GM19035 (cell line): Measurements from ENCODE around the gene SLC46A3.
"Not testable (repeated sequence)": the region's sequence is repeated elsewhere in the genome, so short reads cannot be mapped to it uniquely, and the experiment has no call there.

Experiments used
- ATAC-seq: cut with Tn5 transposase; IDR thresholded peaks from one replicate; pipeline ENCODE4 v1.9.1; 2021; ENCODE audit not compliant: unreplicated experiment

Gene SLC46A3

DNA sequence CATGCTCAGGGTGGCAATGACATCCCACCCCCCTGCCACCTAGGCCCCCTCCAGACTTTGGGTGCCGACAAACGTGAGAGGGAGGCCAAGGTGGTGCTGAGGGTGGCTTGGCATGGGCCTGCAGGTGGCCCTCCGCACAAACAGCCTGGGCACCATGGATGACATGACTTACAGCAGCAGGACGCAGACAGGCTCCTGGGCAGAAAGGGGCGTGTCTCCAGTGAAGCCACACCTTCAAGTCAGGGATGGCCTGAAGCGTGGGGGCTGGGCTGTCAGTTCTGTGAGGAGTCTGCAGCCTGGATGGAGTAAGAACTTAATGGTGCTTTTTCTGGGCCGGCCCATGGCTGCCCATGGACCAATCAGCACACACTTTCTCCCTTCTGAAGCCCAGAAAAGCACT is 34.5 kb downstream of the SLC46A3 start:
- no peak for ATAC-seq

GRCh38 chr13:28683169-28683568 is 35.6 kb downstream of the SLC46A3 start:
- ATAC-seq = not testable (repeated sequence)

DNA sequence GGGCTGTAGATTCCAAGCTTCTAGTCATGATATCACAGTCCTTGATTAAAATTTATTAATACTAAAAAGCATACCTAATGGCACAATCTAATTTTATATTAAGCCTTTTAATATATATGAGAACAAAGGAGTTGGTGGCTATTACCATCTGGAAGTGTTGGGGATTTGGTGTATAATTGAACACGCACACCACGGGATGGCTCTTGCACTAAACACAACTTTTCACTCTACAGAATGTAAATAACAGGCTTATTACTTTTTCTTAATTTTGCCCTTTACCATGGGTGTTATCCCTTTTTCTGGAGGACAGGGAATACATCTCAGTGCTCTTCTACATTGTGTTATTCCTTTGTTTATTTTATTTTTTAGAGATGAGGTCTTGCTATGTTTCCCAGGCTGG is 38.2 kb downstream of the SLC46A3 start:
- no peak for ATAC-seq

DNA sequence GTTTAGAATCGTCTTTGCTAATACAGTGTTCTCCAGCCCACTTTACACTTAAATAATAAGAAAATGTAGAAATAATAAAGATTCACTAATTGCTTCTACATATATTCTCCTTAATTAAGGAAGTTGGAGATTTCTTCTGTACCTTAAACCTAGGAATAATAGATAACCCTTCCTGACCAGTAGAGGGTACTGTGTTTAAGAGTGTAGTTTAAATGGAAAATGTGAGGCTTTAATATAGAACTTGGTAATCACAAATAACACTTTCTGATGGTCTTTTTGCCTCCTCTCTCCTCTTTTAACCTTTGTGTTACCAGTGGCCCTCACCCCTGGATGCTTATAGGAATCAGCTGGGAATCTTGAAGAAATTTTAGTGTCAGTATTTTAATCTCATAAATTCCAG is 39.1 kb downstream of the SLC46A3 start:
- ATAC-seq = no peak

DNA sequence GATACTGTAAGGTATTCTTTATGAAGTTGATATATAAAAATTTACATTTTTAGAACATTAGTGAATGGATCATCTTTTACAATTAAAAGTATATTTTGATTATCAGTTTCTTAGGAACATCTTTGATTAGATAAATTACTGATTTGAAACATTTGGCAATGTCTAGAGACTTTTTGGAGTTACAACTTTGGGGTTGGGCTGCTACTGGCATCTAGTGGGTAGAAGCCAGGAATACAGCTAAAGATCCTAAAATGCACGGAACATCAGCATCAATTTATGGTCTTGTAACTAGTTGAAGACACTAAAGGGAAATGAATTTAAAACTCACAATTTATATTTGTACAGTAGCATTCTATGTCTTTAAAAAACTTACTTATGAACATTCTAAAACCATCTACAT is 40.0 kb downstream of the SLC46A3 start:
- ATAC-seq = no peak

- ATAC-seq = no peak
Measured at GRCh38 chr13:28671126-28671792, 47.5 kb downstream of the SLC46A3 start.

- ATAC-seq = no peak
Measured at GRCh38 chr13:28666897-28667488, 51.8 kb downstream of the SLC46A3 start.

- peak; percentile 36 for ATAC-seq
Measured at GRCh38 chr13:28659621-28659970, 59.2 kb downstream of the SLC46A3 start.

DNA sequence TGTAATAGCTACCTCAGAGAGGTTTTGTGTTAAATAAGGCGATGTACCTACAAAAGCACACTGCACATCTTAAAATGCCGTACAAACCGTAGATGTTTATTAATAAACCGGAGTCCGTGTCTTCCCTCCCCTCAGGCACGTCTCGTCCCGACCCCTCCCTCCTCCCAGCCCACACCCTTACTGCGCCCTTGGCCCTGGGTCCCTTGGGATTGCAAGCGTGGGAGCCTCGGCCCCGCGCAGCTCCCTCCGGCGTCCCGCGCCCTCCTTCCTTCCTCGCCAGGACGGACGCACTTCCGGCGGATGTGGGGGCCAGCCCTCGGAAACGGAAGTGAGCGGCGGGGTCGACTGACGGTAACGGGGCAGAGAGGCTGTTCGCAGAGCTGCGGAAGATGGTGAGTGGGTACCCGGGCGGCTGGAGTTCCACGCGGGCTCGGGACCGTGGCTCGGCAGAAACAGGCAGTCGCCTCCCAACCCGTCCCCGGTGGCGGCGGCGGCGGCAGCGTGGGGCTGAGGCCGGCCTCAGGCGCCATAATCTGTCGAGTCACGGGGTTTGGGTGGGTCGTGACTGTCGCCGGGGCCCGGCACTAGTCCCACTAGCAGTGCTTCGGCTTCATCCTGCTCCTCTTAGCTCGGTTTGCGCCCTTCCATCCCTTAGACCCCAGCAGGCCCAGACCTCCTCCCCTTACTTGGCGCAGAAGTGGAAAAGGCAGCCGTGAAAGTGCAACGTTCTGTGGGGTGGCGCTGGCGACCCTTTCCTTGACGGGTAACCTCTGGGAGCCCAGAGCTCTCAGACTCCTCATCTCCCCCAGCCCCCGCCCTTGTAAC is 59.8 kb downstream of the SLC46A3 start, which contains the start of gene POMP:
Gene POMP, plus strand, starts transcription at position 335 of the 825 bp plus-strand sequence. Its CDS starts 55 bp downstream, at position 390.
- peak; percentile 87 for ATAC-seq

GRCh38 chr13:28658539-28658795 is 60.3 kb downstream of the SLC46A3 start:
- peak; percentile 15 for ATAC-seq

DNA sequence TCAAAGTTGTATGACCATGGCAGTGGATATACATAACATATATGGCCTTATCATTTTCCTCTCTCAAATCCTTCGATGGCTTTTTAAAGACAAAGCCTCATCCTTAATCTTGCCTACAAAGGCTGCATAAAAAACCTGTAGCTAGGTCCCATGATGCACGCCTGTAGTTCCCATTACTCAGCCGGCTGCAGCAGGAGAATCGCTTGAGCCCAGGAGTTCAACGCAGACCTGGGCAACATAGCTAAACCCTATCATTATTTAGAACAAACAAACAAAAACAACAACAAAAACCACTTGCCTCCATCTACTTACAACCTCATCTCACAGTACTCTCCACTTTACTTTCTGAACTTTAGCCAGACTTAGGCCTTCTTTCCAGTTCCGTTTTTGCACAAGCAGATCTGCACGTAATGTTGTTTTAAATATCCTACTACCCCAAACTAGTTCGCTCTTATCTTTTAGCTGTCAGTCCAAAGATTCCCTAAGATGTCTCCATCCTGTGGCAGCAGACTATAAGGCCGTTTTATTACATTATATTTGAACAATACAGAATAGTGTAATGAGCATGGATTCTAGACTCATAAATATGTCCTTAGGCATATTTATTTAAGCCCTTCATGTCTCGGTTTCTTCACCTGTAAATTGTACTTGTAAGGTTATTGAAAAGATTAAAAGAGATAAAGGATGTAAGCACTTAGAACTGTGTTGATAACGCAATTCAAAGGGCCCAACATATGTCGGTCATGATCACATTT is 60.8 kb downstream of the SLC46A3 start:
- no peak for ATAC-seq

DNA sequence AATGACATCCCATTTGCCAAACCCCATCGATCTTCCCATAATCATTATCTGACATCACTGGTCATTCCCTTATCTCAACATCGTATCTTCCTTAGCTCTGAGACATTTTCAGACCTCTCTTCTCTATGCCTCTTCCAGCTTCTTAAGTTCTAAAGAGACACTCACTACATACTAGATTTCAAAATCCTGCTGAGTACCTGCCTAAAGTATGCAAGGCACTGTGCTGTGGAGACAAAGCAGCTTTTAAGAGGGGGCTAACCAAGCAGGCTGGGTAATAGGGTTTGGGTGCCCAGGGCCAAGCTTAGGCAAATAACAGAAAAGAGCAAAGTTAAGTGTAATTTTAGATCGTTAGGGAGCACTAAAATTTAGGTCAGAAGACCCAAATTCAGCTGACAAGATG is 63.2 kb downstream of the SLC46A3 start:
- no peak for ATAC-seq

- ATAC-seq = no peak
Measured at GRCh38 chr13:28654276-28654675, 64.5 kb downstream of the SLC46A3 start.

GRCh38 chr13:28653111-28653510 is 65.7 kb downstream of the SLC46A3 start:
- no peak for ATAC-seq

DNA sequence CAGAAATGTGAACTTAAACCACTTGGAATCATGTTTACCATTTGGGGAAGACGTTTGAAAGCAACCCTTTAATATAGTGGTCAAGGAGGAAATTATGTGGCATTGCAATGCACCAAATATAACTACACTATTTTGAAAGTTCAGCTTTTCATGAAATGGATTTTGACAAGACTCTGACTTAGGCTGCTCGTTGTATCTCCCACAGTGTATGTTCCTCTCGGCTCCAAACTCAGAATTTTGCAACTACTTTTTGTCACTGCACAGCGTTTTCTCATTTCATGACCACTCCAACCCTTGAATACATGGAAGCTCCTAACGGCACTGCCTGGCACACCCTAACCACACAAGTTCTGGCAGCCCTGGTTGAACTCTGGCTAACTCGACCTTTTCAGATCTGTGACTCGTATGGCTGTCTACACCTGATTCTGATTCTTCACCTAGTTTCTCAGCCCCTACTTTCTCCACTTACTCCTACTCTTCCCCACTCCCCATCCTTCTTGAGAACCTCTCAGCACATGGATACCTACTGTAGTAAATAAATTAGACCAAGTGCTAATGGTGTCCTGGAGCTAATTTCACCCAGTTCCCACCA is 66.9 kb downstream of the SLC46A3 start:
- ATAC-seq = no peak

DNA sequence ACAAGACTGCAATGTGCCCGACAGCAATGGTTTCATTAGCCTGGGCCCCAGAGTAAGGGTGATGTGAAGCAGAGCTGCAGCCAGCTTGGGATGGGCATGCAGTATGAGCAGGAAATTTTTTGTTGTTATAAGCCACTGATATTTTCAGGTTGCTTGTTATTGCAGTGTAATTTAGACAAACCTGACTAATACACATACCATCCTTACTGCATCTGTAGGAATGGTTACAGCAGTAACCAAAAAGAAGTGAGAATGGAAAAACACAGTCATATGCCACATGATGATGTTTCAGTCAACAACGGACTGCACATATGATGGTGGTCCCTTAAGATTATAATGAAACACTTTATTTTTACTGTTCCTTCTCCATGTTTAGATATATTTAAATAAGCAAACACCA is 68.5 kb downstream of the SLC46A3 start:
- no peak for ATAC-seq
